ENCODE results near the gene EPSTI1. TPM values are rescaled to one million over a fixed set of nuclear protein-coding genes. Genes with fewer than 3 reads are reported as not detected.
A peak's percentile ranks its signal among the peaks of the same experiment; 100 is the strongest.

Gene EPSTI1
- total RNA-seq, 1 donor from 2014 or later, result 2.1 TPM

GRCh38 chr13:42981853-42982252 is 10.2 kb downstream of the EPSTI1 start:
- Mint-ChIP-seq H3K4me3 (ENCODE audit: unreplicated experiment) (no peak overlapping the region), H3K27ac (ENCODE audit: unreplicated experiment) (no peak overlapping the region), H3K9me3 (ENCODE audit: low read depth) (no peaks in the 10 kb centered on the region), H3K27me3 (ENCODE audit: low read depth) (no peaks in the 10 kb centered on the region), H3K36me3 (ENCODE audit: low read depth) (peaks cover 1% of the 10 kb centered on the region), H3K4me1 (ENCODE audit: low read depth) (peaks cover 15% of the 10 kb centered on the region)
- TF ChIP-seq CTCF (IDR thresholded peaks at IDR 0.05), result no peak
- no peak for DNase-seq (ENCODE audit: low spot score)

GRCh38 chr13:42981317-42981716 is 10.7 kb downstream of the EPSTI1 start:
- H3K4me3 Mint-ChIP-seq (ENCODE audit: unreplicated experiment), result no peak overlapping the region
- DNase-seq (ENCODE audit: low spot score), result no peak
- no peak for TF ChIP-seq CTCF (IDR thresholded peaks at IDR 0.05)

GRCh38 chr13:42977219-42977659 is 14.8 kb downstream of the EPSTI1 start:
- no peak for DNase-seq (ENCODE audit: low spot score)
- Mint-ChIP-seq H3K36me3 (ENCODE audit: low read depth) (peaks cover 3% of the 10 kb centered on the region), H3K4me1 (ENCODE audit: low read depth) (peaks cover 15% of the 10 kb centered on the region), H3K27ac (ENCODE audit: unreplicated experiment) (no peak overlapping the region), H3K27me3 (ENCODE audit: low read depth) (no peaks in the 10 kb centered on the region), H3K9me3 (ENCODE audit: low read depth) (no peaks in the 10 kb centered on the region), H3K4me3 (ENCODE audit: unreplicated experiment) (no peak overlapping the region)
- no peak for TF ChIP-seq CTCF (IDR thresholded peaks at IDR 0.05)

More at GRCh38 chr13:42981317-42981716, 10.7 kb downstream of the EPSTI1 start:
- peaks cover 1% of the 10 kb centered on the region for H3K36me3 Mint-ChIP-seq (ENCODE audit: low read depth)
- H3K27me3 Mint-ChIP-seq (ENCODE audit: low read depth), result no peaks in the 10 kb centered on the region
- H3K27ac Mint-ChIP-seq (ENCODE audit: unreplicated experiment), result peak overlapping the region; percentile 12
- no peaks in the 10 kb centered on the region for H3K9me3 Mint-ChIP-seq (ENCODE audit: low read depth)
- peaks cover 15% of the 10 kb centered on the region for H3K4me1 Mint-ChIP-seq (ENCODE audit: low read depth)

- H3K36me3 Mint-ChIP-seq (ENCODE audit: low read depth), result peaks cover 3% of the 10 kb centered on the region
- H3K4me1 Mint-ChIP-seq (ENCODE audit: low read depth), result peaks cover 17% of the 10 kb centered on the region
- H3K27ac Mint-ChIP-seq (ENCODE audit: unreplicated experiment), result no peak overlapping the region
- no peaks in the 10 kb centered on the region for H3K9me3 Mint-ChIP-seq (ENCODE audit: low read depth)
- DNase-seq (ENCODE audit: low spot score), result no peak
- no peak for TF ChIP-seq CTCF (IDR thresholded peaks at IDR 0.05)
- H3K27me3 Mint-ChIP-seq (ENCODE audit: low read depth), result no peaks in the 10 kb centered on the region
- no peak overlapping the region for H3K4me3 Mint-ChIP-seq (ENCODE audit: unreplicated experiment)
Observed at GRCh38 chr13:42976066-42976465, 16.0 kb downstream of the EPSTI1 start.

- Mint-ChIP-seq H3K4me1 (ENCODE audit: low read depth) (peaks cover 27% of the 10 kb centered on the region), H3K36me3 (ENCODE audit: low read depth) (peaks cover 1% of the 10 kb centered on the region), H3K27ac (ENCODE audit: unreplicated experiment) (no peak overlapping the region), H3K4me3 (ENCODE audit: unreplicated experiment) (no peak overlapping the region), H3K9me3 (ENCODE audit: low read depth) (peaks cover 3% of the 10 kb centered on the region), H3K27me3 (ENCODE audit: low read depth) (no peaks in the 10 kb centered on the region)
- no peak for DNase-seq (ENCODE audit: low spot score)
- TF ChIP-seq CTCF (IDR thresholded peaks at IDR 0.05), result no peak
Observed at GRCh38 chr13:42973581-42973980, 18.5 kb downstream of the EPSTI1 start.
